ENCODE results near the gene RHBDL1. TPM values are rescaled to one million over a fixed set of nuclear protein-coding genes. Genes with fewer than 3 reads are reported as not detected.

Gene RHBDL1
- polyA plus RNA-seq, 1 donor (not counting 4 experiments of a cell fraction or from before 2014, with no cell fraction given) = 0.71 TPM

DNA sequence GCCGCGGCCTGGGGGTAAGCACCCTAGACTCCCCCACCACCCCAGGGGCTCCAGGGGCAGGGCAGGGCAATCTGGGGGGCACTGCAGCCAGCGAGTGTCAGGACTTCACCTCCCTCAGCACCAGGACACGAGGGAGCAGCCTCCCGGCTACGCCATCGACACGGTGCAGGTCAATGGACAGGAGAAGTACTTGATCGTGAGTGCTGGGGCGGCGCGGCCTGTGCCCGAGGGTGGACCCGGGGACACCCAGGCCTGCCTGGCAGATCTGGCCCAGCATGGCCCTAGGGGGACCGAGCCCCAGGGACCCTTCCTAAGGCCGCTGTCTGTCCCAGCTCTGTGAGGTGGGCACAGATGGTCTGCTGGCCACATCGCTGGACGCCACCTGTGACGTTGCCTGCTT is 3.1 kb upstream of the RHBDL1 start:
- Histone ChIP-seq H3K9me1 (ENCODE audit: control insufficient read depth, extremely low read depth, insufficient read depth, low read length) (no peaks in the 10 kb centered on the region), H3K4me1 (ENCODE audit: control insufficient read depth, extremely low read depth, insufficient read depth, low read length) (peaks cover 26% of the 10 kb centered on the region), H3K36me3 (ENCODE audit: control insufficient read depth in 2 of 2, extremely low read depth in 1 of 2, insufficient read depth in 2 of 2, low read length in 2 of 2) (peaks cover 18 to 33% of the 10 kb centered on the region in 2 experiments), H3K9me3 (ENCODE audit: control insufficient read depth, low read depth, low read length) (no peaks in the 10 kb centered on the region), H3K27me3 (ENCODE audit: control insufficient read depth, extremely low read depth, insufficient read depth, low read length) (no peaks in the 10 kb centered on the region), H3K4me2 (ENCODE audit: control insufficient read depth, extremely low read depth, insufficient read depth, low read depth, low read length) (no peak overlapping the region), H3K27ac (ENCODE audit: control insufficient read depth, insufficient read depth, low read length) (no peak overlapping the region), H3K9ac (ENCODE audit: control insufficient read depth, extremely low read depth, insufficient read depth, low read length) (no peak overlapping the region), H4K20me1 (ENCODE audit: control insufficient read depth, extremely low read depth, insufficient read depth, low read length) (no peaks in the 10 kb centered on the region), H2AFZ (ENCODE audit: control insufficient read depth, low read length) (no peak overlapping the region), H3K79me2 (ENCODE audit: control insufficient read depth, insufficient read depth, low read length) (peaks cover 28% of the 10 kb centered on the region), H3K4me3 (ENCODE audit: control insufficient read depth in 2 of 3, extremely low read depth in 1 of 3, insufficient read depth in 2 of 3, low read depth in 1 of 3, low read length in 3 of 3) (no peak overlapping the region)
- FAIRE-seq (no peak), DNase-seq (ENCODE audit: low read depth, low spot score) (no peak)
- dilution Hi-C loops (cut with MboI; ENCODE audit: extremely low pct_ligation_motif_present, low sequenced_read_pairs) = no loop called here
- TF ChIP-seq, protein P1, sequence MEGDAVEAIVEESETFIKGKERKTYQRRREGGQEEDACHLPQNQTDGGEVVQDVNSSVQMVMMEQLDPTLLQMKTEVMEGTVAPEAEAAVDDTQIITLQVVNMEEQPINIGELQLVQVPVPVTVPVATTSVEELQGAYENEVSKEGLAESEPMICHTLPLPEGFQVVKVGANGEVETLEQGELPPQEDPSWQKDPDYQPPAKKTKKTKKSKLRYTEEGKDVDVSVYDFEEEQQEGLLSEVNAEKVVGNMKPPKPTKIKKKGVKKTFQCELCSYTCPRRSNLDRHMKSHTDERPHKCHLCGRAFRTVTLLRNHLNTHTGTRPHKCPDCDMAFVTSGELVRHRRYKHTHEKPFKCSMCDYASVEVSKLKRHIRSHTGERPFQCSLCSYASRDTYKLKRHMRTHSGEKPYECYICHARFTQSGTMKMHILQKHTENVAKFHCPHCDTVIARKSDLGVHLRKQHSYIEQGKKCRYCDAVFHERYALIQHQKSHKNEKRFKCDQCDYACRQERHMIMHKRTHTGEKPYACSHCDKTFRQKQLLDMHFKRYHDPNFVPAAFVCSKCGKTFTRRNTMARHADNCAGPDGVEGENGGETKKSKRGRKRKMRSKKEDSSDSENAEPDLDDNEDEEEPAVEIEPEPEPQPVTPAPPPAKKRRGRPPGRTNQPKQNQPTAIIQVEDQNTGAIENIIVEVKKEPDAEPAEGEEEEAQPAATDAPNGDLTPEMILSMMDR (optimal IDR thresholded peaks at IDR 0.05 in 1 of 3, IDR thresholded peaks at IDR 0.05 in 1 of 3, conservative IDR thresholded peaks at IDR 0.05 in 1 of 3; ENCODE audit: extremely low read depth in 1 of 3, insufficient read depth in 2 of 3, low read length in 3 of 3) = no peak
- no peak for TF ChIP-seq EZH2 (IDR thresholded peaks at IDR 0.05; ENCODE audit: low read length)

DNA sequence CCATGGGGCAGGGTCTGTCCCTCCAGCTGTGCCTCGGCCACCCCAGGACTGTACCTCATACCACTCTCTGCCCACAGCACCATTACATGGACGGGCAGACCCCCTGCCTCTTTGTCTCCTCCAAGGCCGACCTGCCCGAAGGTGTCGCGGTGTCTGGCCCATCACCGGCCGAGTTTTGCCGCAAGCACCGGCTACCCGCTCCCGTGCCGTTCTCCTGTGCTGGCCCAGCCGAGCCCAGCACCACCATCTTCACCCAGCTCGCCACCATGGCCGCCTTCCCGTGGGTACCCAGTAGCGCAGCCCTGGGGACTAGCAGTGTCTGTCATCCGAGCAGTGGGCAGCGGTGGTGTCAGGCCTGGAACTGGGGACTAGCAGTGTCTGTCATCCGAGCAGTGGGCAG is 2.6 kb upstream of the RHBDL1 start:
- Histone ChIP-seq H3K36me3 (ENCODE audit: control insufficient read depth in 2 of 2, extremely low read depth in 1 of 2, insufficient read depth in 2 of 2, low read length in 2 of 2) (peaks cover 18 to 33% of the 10 kb centered on the region in 2 experiments), H3K4me1 (ENCODE audit: control insufficient read depth, extremely low read depth, insufficient read depth, low read length) (peaks cover 27% of the 10 kb centered on the region)
- FAIRE-seq = no peak

More for the DNA sequence above, 2.6 kb upstream of the RHBDL1 start:
- TF ChIP-seq, protein P1 (optimal IDR thresholded peaks at IDR 0.05 in 1 of 3, IDR thresholded peaks at IDR 0.05 in 1 of 3, conservative IDR thresholded peaks at IDR 0.05 in 1 of 3; ENCODE audit: extremely low read depth in 1 of 3, insufficient read depth in 2 of 3, low read length in 3 of 3) = no peak
- no peak for TF ChIP-seq EZH2 (IDR thresholded peaks at IDR 0.05; ENCODE audit: low read length)
- no peak overlapping the region for H3K9ac ChIP-seq (ENCODE audit: control insufficient read depth, extremely low read depth, insufficient read depth, low read length)
- H4K20me1 ChIP-seq (ENCODE audit: control insufficient read depth, extremely low read depth, insufficient read depth, low read length) = no peaks in the 10 kb centered on the region
- no peak for DNase-seq (ENCODE audit: low read depth, low spot score)
- H3K9me1 ChIP-seq (ENCODE audit: control insufficient read depth, extremely low read depth, insufficient read depth, low read length) = no peaks in the 10 kb centered on the region
- dilution Hi-C loops (cut with MboI; ENCODE audit: extremely low pct_ligation_motif_present, low sequenced_read_pairs) = no loop called here
- H3K4me2 ChIP-seq (ENCODE audit: control insufficient read depth, extremely low read depth, insufficient read depth, low read depth, low read length) = no peak overlapping the region
- H3K79me2 ChIP-seq (ENCODE audit: control insufficient read depth, insufficient read depth, low read length) = peaks cover 28% of the 10 kb centered on the region
- no peaks in the 10 kb centered on the region for H3K9me3 ChIP-seq (ENCODE audit: control insufficient read depth, low read depth, low read length)
- no peak overlapping the region for H2AFZ ChIP-seq (ENCODE audit: control insufficient read depth, low read length)
- no peak overlapping the region for H3K27ac ChIP-seq (ENCODE audit: control insufficient read depth, insufficient read depth, low read length)
- H3K4me3 ChIP-seq (ENCODE audit: control insufficient read depth in 2 of 3, extremely low read depth in 1 of 3, insufficient read depth in 2 of 3, low read depth in 1 of 3, low read length in 3 of 3) = no peak overlapping the region
- no peaks in the 10 kb centered on the region for H3K27me3 ChIP-seq (ENCODE audit: control insufficient read depth, extremely low read depth, insufficient read depth, low read length)
